ENCODE data around the gene SEMA5A.

Gene SEMA5A

GRCh38 chr5:9455826-9456434 is 89.9 kb downstream of the SEMA5A start:
- no peak overlapping the region for H3K27ac Mint-ChIP-seq
- H3K4me1 Mint-ChIP-seq (ENCODE audit: low read depth) = no peaks in the 10 kb centered on the region
- H3K4me3 Mint-ChIP-seq = no peak overlapping the region
- H3K9me3 Mint-ChIP-seq (ENCODE audit: low read depth) = no peaks in the 10 kb centered on the region
- no peaks in the 10 kb centered on the region for H3K36me3 Mint-ChIP-seq
- H3K27me3 Mint-ChIP-seq = no peaks in the 10 kb centered on the region

GRCh38 chr5:9454491-9454890 is 91.4 kb downstream of the SEMA5A start:
- Mint-ChIP-seq H3K9me3 (ENCODE audit: low read depth) (no peaks in the 10 kb centered on the region), H3K4me3 (no peak overlapping the region), H3K4me1 (ENCODE audit: low read depth) (no peaks in the 10 kb centered on the region), H3K27ac (no peak overlapping the region), H3K27me3 (no peaks in the 10 kb centered on the region), H3K36me3 (no peaks in the 10 kb centered on the region)

- H3K27me3 Mint-ChIP-seq = no peaks in the 10 kb centered on the region
- H3K9me3 Mint-ChIP-seq (ENCODE audit: low read depth) = no peaks in the 10 kb centered on the region
- H3K4me3 Mint-ChIP-seq = no peak overlapping the region
- H3K27ac Mint-ChIP-seq = no peak overlapping the region
- H3K4me1 Mint-ChIP-seq (ENCODE audit: low read depth) = no peaks in the 10 kb centered on the region
- H3K36me3 Mint-ChIP-seq = no peaks in the 10 kb centered on the region
Observed at GRCh38 chr5:9454012-9454481, 91.8 kb downstream of the SEMA5A start.

- Mint-ChIP-seq H3K4me3 (no peak overlapping the region), H3K36me3 (no peaks in the 10 kb centered on the region), H3K4me1 (ENCODE audit: low read depth) (no peaks in the 10 kb centered on the region), H3K27ac (no peak overlapping the region), H3K27me3 (no peaks in the 10 kb centered on the region), H3K9me3 (ENCODE audit: low read depth) (peaks cover 2% of the 10 kb centered on the region)
Observed at GRCh38 chr5:9453480-9454011, 92.3 kb downstream of the SEMA5A start.

- Mint-ChIP-seq H3K9me3 (ENCODE audit: low read depth) (peaks cover 4% of the 10 kb centered on the region), H3K36me3 (no peaks in the 10 kb centered on the region), H3K27ac (no peak overlapping the region), H3K4me3 (no peak overlapping the region), H3K27me3 (no peaks in the 10 kb centered on the region), H3K4me1 (ENCODE audit: low read depth) (no peaks in the 10 kb centered on the region)
Observed at GRCh38 chr5:9452181-9452580, 93.7 kb downstream of the SEMA5A start.

- Mint-ChIP-seq H3K4me3 (no peak overlapping the region), H3K4me1 (ENCODE audit: low read depth) (no peaks in the 10 kb centered on the region), H3K27ac (no peak overlapping the region), H3K27me3 (no peaks in the 10 kb centered on the region), H3K9me3 (ENCODE audit: low read depth) (peaks cover 4% of the 10 kb centered on the region), H3K36me3 (no peaks in the 10 kb centered on the region)
Observed at GRCh38 chr5:9451037-9451436, 94.8 kb downstream of the SEMA5A start.

GRCh38 chr5:9447691-9448090 is 98.2 kb downstream of the SEMA5A start:
- Mint-ChIP-seq H3K36me3 (no peaks in the 10 kb centered on the region), H3K4me1 (ENCODE audit: low read depth) (no peaks in the 10 kb centered on the region), H3K4me3 (no peak overlapping the region), H3K9me3 (ENCODE audit: low read depth) (peaks cover 12% of the 10 kb centered on the region), H3K27me3 (no peaks in the 10 kb centered on the region), H3K27ac (no peak overlapping the region)

- Mint-ChIP-seq H3K27me3 (no peaks in the 10 kb centered on the region), H3K9me3 (ENCODE audit: low read depth) (peaks cover 17% of the 10 kb centered on the region), H3K4me1 (ENCODE audit: low read depth) (no peaks in the 10 kb centered on the region), H3K27ac (no peak overlapping the region), H3K36me3 (no peaks in the 10 kb centered on the region), H3K4me3 (no peak overlapping the region)
Observed at GRCh38 chr5:9445826-9446388, 100.0 kb downstream of the SEMA5A start.

- Mint-ChIP-seq H3K4me1 (ENCODE audit: low read depth) (no peaks in the 10 kb centered on the region), H3K9me3 (ENCODE audit: low read depth) (peaks cover 17% of the 10 kb centered on the region), H3K27me3 (no peaks in the 10 kb centered on the region), H3K4me3 (no peak overlapping the region), H3K36me3 (no peaks in the 10 kb centered on the region), H3K27ac (no peak overlapping the region)
Observed at GRCh38 chr5:9444346-9444745, 101.5 kb downstream of the SEMA5A start.

- no peaks in the 10 kb centered on the region for H3K36me3 Mint-ChIP-seq
- H3K4me1 Mint-ChIP-seq (ENCODE audit: low read depth) = no peaks in the 10 kb centered on the region
- no peaks in the 10 kb centered on the region for H3K27me3 Mint-ChIP-seq
- no peak overlapping the region for H3K27ac Mint-ChIP-seq
- H3K4me3 Mint-ChIP-seq = no peak overlapping the region
- H3K9me3 Mint-ChIP-seq (ENCODE audit: low read depth) = peaks cover 12% of the 10 kb centered on the region
Observed at GRCh38 chr5:9441610-9442009, 104.3 kb downstream of the SEMA5A start.

- Mint-ChIP-seq H3K36me3 (no peaks in the 10 kb centered on the region), H3K4me1 (ENCODE audit: low read depth) (no peaks in the 10 kb centered on the region), H3K9me3 (ENCODE audit: low read depth) (peaks cover 12% of the 10 kb centered on the region), H3K4me3 (no peak overlapping the region), H3K27ac (no peak overlapping the region), H3K27me3 (no peaks in the 10 kb centered on the region)
Observed at GRCh38 chr5:9440517-9440916, 105.4 kb downstream of the SEMA5A start.

- no peak overlapping the region for H3K4me3 Mint-ChIP-seq
- no peaks in the 10 kb centered on the region for H3K36me3 Mint-ChIP-seq
- H3K27me3 Mint-ChIP-seq = no peaks in the 10 kb centered on the region
- no peaks in the 10 kb centered on the region for H3K4me1 Mint-ChIP-seq (ENCODE audit: low read depth)
- H3K9me3 Mint-ChIP-seq (ENCODE audit: low read depth) = peaks cover 11% of the 10 kb centered on the region
- no peak overlapping the region for H3K27ac Mint-ChIP-seq
Observed at GRCh38 chr5:9439531-9440292, 106.2 kb downstream of the SEMA5A start.

- Mint-ChIP-seq H3K9me3 (ENCODE audit: low read depth) (peaks cover 4% of the 10 kb centered on the region), H3K4me3 (no peak overlapping the region), H3K36me3 (no peaks in the 10 kb centered on the region), H3K27me3 (no peaks in the 10 kb centered on the region), H3K27ac (no peak overlapping the region), H3K4me1 (ENCODE audit: low read depth) (no peaks in the 10 kb centered on the region)
Observed at GRCh38 chr5:9438596-9439354, 107.1 kb downstream of the SEMA5A start.

- Mint-ChIP-seq H3K9me3 (ENCODE audit: low read depth) (peaks cover 4% of the 10 kb centered on the region), H3K4me1 (ENCODE audit: low read depth) (no peaks in the 10 kb centered on the region), H3K4me3 (no peak overlapping the region), H3K27me3 (no peaks in the 10 kb centered on the region), H3K27ac (no peak overlapping the region), H3K36me3 (no peaks in the 10 kb centered on the region)
Observed at GRCh38 chr5:9437741-9438240, 108.1 kb downstream of the SEMA5A start.
